ENCODE measurements around the gene SCNN1A.
A peak's percentile ranks its signal among the peaks of the same experiment; 100 is the strongest.

SCNN1A gene

DNA sequence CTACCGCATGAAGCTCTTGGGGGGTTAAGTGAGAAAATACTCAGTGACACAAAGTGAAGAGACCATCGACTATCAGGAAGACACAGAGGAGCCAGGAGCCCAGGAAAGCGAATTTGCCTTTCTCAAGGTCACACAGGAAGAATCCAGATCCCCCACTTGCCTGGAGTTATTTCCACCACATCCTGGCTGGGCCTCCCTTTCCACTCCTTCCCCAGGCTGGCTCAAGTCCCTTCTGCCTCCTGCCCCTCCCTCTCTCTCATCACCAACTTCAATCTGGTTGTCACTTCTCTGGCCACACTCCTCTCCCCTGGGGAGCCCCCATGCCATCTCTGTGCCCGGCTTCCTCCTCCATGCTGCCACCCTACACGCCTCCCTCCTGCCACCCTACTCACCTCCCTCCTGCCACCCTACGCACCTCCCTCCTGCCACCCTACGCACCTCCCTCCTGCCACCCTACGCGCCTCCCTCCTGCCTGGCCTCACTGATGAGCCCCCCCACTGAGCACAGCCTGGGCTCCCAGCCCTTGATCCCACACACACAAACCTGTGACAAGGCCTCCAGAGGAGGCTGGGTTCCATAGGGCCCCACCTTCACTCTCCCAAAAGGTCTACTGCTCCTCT lies 6.3 kb downstream of the SCNN1A start:
- DNase-seq (ENCODE audit: low read depth in 2 of 2) = no peak

DNA sequence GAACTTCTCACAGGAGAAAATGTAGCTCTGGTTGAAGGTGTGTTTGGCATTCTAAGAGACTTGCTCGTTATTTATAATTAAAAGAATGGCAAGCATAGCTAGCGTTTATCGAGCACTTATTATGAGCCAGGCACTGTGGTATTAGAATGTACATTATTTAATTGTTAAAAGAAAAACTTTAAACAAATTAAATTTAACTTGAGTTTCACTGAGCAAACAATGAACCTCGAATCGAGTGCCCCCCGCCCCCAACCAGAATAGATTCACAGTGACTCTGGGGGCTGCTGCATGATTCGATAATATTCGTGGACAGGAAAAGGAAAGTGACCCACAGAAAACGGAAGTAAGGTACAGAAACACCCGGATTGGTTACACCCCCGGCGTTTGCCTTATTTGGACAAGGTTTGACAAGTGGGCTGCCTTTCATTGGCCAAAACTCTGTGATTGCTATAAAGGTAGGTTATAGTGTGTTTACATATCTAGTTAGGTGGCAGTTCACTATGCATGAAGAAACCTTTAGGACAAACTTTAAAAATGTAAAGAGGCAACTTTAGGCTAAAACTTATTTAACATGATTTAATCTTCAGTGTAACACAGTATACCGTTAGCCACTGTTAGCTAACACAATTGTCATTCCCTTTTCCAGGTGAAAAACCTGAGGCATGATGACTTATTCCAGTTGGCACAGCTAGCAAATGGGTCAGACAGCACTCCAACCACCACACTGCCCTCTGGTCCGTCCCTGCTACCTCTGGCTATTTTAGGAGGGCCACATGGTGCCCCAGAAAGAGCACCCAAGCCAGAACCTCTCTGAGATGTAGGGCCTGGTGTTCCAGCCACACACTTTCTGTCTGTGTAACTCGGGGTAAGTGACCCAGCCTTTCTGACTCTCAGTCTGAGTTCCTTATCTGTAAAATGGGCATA lies 7.1 kb downstream of the SCNN1A start:
- no peak for DNase-seq (ENCODE audit: low read depth in 2 of 2)

- DNase-seq (ENCODE audit: low read depth in 2 of 2) = no peak
These were observed 8.0 kb downstream of the SCNN1A start for GRCh38 chr12:6367065-6367968.

- DNase-seq (ENCODE audit: low read depth in 2 of 2) = no peak
These were observed 11.4 kb downstream of the SCNN1A start for GRCh38 chr12:6364044-6364374.

GRCh38 chr12:6363330-6364043 lies 11.9 kb downstream of the SCNN1A start:
- peak; percentile 44 to 45 for DNase-seq (ENCODE audit: low read depth in 2 of 2)

DNA sequence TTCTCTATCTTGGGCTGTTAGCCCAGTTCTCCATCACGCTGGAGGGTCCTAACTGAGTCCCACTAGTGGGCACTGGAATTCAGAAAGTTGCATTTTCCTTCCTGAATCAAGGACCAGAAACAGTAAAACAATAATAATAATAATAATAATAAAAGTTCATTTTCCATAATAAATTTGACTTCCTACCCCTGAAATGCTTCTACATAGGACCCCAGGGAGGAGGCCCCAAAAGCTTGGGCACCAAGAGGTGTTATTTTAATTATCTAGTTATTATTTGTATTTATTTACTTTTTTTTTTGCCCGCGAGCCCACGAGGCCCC lies 12.4 kb downstream of the SCNN1A start:
- DNase-seq (ENCODE audit: low read depth in 2 of 2) = no peak

DNA sequence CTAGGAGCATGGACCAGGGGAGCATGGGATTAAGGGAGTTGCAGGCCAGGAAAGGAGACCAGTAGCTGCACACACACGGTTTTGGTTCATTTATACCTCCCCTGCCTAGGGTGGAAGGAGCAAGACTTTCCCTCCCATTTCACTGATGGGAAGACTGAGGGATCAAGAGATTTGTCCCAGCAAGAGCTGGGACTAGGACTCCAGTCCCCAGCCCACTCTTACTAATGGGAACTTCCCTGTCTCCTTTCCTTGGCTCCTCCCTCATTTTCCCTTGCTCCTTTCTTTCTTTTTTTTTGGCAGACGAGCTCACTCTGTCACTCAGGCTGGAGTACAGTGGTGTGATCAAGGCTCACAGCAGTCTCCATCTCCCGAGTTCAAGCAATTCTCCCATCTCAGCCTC lies 13.0 kb downstream of the SCNN1A start:
- DNase-seq (ENCODE audit: low read depth in 2 of 2) = no peak

DNA sequence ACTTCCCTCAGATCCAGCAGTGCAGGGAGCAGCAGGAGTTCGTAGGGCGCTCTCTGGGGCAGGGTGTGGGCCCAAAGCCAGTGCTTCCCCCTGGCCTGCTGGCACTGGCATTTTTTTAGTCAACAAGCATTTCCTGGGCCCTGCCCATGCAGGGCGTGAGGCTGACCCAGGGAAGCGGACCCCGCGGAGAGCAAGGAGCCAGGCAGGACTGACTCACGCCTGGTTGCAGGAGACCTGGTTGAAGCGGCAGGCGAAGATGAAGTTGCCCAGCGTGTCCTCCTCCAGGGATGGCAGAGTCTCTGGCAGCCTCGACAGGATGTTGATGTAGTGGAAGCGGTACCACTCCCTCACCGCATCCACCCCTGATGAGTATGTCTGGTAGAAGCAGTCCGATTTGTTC lies 13.5 kb downstream of the SCNN1A start:
- no peak for DNase-seq (ENCODE audit: low read depth in 2 of 2)

GRCh38 chr12:6360578-6361490 lies 14.5 kb downstream of the SCNN1A start:
- no peak for DNase-seq (ENCODE audit: low read depth in 2 of 2)

- no peak for DNase-seq (ENCODE audit: low read depth in 2 of 2)
These were observed 15.2 kb downstream of the SCNN1A start for GRCh38 chr12:6360080-6360571.

DNA sequence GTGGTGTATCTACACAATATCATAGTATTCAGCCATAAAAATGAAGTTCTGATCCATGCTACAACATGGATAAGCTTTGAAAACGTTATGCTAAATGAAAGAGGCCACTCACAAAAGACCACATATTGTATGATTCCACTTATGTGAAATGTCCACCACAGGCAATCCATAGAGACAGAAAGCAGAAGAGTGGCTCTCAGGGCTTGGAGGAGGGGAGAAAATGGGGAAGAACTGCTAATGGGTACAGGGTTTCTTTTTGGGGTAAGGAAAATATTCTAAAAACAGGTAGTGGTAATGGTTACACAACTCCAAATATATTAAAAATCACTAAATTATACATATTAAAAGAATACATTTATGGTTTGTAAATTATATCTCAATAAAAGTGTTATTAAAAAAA lies 16.5 kb downstream of the SCNN1A start:
- no peak for DNase-seq (ENCODE audit: low read depth in 2 of 2)

- no peak for DNase-seq (ENCODE audit: low read depth in 2 of 2)
These were observed 19.0 kb downstream of the SCNN1A start for GRCh38 chr12:6356374-6356820.

DNA sequence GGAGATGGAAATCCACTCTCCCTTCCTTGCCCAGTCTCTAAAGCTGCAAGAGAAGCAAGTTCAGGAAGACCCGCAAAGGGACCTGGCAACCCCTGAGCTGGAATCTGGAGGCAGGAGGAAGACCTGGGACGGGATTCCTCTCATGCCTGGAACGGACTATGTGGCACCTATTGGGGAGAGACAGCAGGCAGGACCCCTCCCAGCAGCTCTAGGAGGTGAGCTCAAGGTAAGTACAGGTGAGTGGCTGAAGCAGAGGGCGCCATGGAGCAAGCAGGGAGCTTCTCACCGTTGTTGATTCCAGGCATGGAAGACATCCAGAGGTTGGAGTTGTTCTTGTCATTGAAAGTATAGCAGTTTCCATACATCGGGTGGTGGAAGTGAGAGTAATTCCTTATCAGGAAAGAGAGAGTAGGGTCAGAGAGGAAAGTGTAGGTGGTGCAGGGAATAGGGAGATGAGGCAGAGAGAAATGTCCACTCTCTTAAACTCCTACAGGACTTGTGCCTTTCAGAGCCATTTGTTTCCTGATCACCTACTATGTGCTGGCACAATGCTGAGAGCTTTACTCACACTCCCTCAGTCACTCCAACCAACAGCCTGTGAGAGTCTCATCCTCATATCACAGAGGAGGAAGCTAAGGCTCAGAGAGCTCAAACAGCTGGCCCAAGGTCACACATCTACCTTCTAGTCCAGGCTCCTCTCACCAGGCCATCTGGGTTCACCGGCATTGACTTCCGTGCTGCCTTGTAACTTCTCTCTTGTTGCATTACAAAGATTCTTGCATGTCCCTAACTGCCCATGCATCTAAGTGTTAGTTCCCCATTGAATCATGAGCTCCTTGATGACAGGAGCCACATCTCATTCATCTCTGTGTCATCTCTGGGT lies 19.6 kb downstream of the SCNN1A start:
- DNase-seq (ENCODE audit: low read depth in 2 of 2) = no peak

GRCh38 chr12:6354495-6355393 lies 20.6 kb downstream of the SCNN1A start:
- DNase-seq (ENCODE audit: low read depth in 2 of 2) = no peak

DNA sequence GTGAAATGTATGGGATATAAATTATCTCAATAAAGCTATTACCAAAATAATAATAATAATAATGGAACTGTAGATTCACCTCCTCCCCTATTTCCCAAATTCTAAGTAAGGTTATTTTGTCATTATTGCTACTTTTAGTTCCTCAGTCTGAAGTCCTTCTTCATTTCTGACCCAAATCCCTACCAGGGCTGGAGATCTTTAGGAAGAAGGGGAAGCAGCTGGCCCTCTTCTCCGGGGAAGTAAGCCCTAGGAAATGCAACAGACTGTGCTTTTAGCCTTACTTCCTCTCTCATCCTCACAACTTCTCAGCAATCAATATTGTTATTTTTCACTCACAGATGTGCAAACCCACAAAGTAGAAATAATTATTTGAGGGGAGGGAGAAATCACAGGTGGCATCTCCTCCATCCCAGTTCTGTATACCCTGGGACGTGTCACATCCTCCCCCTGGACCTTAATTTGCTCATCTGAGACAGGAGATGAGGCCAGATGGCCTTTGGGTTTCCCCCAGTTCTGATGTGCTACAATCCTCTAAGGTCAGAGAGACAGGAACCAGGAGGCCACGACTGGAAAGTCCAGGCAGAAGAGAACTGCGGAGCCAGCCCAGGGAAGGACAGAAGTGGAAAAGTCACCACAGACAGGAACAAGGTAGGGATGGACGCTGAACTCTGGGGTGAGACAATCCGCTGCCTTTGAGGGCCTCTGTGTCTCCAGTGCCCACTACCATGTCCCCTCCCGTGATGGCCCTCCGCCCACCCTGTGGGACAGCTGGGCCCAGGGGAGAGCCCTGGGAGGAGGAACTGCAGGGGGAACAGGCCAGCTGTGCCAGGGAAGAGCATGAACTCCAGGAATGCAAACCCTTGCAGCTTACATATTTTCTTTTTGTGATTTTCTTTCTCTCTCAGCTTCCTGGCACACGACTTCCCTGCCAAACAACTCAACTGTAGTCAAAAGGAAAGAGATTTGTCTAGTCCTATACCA lies 22.9 kb downstream of the SCNN1A start:
- no peak for DNase-seq (ENCODE audit: low read depth in 2 of 2)

DNA sequence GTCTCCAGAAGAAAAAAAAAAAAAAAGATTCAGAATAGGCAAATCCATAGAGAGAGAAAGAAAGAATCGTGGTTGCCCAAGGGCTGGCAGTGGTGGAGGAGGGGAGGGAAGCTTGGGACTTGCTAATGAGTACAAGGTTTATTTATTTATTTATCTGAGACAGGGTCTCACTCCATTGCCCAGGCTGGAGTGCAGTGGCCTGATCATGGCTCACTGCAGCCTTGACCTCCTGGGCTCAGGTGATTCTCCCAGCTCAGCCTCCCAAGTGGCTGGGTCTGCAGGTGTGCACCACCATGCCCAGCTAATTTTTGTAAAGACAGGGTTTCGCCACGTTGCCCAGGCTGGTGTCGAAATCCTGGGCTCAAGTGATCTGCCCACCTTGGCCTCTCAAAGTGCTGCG lies 23.7 kb downstream of the SCNN1A start:
- no peak for DNase-seq (ENCODE audit: low read depth in 2 of 2)

Data from stimulated activated CD8-positive, alpha-beta memory T cell treated with anti-CD3 and anti-CD28 coated beads, Interleukin-7, amount 100 ng/mL, for 1 hour (primary cell).